Medulla oblongata (tissue), 1 donor: ENCODE measurements around the gene LRWD1.
"Not testable (repeated sequence)": the region's sequence is repeated elsewhere in the genome, so short reads cannot be mapped to it uniquely, and the experiment has no call there.

Experiments
- DNase-seq: peaks from one replicate; pipeline ENCODE4 v3.0.0-alpha.2; 2015; ENCODE audit errors: extremely low spot score

LRWD1 gene

DNA sequence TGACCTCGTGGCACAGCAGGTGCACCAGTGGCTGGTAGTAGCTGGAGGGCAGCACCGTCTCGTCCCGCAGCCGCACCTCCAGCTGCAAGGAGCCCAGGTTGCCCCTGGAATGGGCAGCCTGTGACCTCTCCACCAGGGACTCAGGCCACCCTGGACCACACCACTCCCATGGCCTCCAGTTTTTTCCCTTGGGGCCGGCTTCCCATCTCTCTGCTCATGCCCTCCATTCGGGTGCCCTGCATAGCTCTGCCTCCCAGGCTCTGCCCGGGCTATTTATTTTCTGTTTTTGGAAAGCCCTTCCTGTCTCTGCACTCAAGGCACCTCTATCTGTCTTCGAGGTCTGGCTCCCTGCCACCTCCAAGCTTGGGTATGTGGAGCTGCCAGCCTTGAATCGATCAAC is 32.1 kb downstream of the LRWD1 start:
- not testable (repeated sequence) for DNase-seq

GRCh38 chr7:102497308-102497707 is 32.5 kb downstream of the LRWD1 start:
- not testable (repeated sequence) for DNase-seq

GRCh38 chr7:102498321-102498720 is 33.5 kb downstream of the LRWD1 start:
- not testable (repeated sequence) for DNase-seq

DNA sequence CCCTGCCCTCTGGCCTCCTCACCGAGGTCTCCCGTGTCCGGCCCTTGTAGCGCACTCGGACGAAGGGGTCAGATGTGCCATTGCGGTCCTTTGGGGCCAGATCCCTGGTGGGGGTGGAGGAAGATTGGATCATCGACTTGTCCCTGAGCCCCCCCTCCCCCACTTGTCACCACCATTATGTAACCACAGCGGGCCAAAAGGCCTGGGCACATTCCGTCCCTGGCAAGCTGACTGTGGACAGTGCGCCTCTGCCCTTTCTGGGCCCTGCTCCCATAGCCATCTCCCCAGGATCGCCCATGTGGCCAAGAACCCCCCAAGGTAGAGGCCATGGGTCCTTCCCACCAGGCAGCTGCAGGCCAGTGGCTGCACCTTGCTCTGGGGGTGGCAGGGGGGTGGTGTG is 38.4 kb downstream of the LRWD1 start:
- not testable (repeated sequence) for DNase-seq

DNA sequence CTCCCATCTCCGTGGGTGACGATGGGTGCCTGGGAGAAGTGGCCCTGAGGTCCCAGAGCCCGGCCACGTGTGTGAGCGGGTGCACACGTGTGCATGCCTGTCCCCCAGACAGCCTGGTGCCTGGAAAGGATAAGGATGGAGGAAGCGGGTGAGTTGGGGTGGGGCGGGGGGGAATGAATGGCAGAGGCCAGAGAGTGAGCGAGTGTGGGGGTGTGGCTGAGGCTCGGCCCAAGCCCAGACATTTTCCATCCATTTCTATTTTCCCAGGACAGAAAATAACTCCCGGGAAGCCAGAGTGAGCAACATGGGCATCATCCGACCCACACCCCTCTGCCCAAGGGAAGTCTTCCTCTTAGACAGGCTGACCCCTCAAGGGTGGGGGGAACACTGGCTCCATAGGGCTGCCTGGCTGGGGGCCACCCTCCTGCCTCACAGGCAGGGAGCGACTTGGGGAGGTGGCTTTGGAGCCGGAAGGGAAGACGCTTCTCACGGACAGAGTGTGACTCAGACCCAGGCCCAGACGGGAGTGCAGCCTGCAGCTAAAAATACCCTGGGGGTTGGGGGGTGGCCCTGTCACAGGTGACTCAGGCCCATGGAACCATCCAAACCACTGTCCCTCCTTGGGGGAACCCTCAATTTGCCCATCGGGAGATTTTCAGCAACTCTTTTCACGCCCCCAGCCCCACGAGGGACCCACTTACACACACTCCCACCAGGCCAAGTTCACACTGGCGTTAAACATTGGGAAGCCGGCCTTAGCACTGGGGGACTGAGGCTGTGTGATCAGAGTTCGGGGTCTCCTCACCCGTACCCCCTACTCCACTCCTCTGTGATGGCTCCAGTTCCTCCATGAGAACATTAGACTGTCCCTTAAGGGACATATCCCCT is 40.8 kb downstream of the LRWD1 start:
- not testable (repeated sequence) for DNase-seq

- DNase-seq: not testable (repeated sequence)
These were observed 42.8 kb downstream of the LRWD1 start for GRCh38 chr7:102507410-102508088.

DNA sequence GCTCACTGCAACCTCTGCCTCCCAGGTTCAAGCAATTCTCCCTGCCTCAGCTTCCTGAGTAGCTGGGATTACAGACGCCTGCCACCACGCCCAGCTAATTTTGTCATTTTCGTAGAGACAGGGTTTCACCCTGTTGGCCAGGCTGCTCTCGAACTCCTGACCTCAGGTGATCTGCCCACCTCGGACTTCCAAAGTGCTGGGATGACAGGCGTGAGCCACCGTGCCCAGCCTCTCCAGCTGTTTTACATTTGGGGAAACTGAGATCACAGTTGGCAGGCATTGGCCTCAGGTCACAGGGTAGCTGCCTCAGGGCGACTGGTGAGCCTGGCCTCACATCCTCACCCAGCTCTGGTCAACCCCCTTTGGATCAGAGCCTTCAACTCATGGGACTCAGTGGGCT is 45.8 kb downstream of the LRWD1 start:
- DNase-seq: not testable (repeated sequence)

- DNase-seq: not testable (repeated sequence)
These were observed 47.2 kb downstream of the LRWD1 start for GRCh38 chr7:102511860-102512522.

DNA sequence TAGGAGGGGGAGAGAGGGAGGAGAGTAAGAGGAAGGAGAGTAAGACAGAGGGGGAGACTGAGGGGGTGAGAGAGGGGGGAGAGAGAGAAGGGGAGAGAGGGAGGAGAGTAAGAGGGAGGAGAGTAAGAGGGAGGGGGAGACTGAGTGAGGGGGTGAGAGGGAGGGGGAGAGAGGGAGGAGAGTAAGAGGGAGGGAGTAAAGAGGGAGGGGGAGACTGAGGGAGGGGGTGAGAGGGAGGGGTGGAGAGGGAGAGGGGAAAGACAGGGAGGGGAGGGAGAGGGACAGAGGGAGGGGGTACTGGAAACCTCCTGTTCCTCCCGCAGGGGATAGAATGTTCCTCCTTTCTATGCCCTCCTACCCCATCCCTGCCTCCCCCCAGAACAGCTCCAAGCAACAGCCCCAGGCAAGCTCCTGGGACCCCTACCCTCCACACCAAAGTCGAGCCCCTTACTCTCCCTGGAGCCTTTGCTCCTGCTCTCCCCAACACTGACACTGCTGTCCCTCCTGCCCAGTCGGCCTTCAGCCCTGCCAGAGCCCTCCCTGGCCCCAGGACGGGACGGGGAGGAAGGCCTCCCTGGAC is 47.9 kb downstream of the LRWD1 start:
- DNase-seq: peak; percentile 98

GRCh38 chr7:102514881-102515721 is 50.3 kb downstream of the LRWD1 start:
- DNase-seq: not testable (repeated sequence)

DNA sequence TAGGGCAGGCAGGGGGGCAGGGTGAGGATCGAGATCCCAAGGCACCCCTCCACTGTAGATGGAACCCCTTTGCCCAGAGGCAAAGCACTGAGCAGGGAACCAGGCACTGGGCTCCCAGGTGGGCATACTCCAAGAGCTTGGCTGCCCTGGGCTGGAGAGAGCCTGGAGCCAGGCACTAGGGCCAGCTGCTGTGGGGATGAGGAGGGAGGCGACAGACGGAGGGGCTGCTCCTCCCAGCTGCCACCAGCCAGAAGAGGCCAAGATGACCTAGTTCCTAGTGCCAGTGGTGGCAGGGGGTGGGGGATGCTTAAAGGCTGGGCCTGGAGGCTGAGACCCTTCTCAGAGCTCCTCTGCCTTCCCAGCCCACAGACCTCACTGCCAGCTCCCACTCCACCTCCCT is 51.1 kb downstream of the LRWD1 start:
- not testable (repeated sequence) for DNase-seq

- DNase-seq: not testable (repeated sequence)
These were observed 52.2 kb downstream of the LRWD1 start for GRCh38 chr7:102516951-102517350.

DNA sequence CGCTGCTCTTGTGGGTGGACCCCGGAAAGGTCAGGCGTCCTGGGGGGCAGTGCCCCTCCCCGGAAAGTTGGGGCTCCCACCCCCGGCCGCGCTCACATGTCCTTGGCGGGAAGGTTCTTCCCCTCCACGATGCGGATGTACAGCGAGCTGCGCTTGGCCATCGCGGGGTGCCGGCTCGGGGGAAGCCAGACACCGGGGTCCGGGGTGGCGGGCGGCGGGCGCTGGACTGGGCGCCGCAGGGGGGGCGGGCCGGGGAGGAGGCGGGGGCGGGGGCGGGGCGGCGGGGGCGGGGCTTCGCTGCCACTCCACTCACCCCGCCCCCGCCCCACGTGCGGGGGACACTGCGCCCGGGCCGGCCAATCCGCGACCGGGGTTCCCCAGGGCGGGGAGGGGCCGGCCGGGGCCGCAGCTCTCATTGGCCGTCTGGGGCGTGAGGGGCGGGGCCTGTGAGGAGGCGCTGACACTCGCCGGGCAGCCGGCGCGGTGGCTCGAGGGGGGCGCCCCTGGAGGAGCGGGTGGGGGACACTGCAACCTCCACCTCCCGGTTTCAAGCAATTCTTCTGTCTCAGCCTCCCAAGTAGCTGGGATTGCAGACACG is 52.9 kb downstream of the LRWD1 start, which contains the start of gene RASA4B:
TSS of gene RASA4B (minus strand) at position 228 of the 598 bp plus-strand sequence. CDS start at position 161, 67 bp downstream.
- DNase-seq: peak; percentile 3

DNA sequence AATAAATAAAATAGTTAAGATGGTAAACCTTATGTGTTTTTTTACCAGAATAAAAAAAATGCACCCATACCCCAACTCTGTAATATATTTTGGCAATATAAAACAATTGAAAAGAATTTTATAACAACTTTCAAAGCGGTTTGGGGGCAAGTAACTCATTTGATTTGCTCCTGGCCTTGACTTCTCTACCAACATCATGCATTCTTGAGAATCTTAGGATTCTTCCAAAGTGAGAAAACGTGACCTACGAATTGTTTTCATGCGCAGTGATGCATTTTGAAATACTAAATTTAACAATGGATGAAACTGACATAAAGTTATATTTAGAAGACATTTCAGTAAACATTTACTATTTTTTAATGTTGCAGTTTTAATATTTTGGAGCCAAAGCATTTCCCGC is 56.0 kb downstream of the LRWD1 start:
- DNase-seq: not testable (repeated sequence)
